Femur (tissue), 1 donor: ENCODE data around the gene MARS1.
"Not testable (repeated sequence)": the region's sequence is repeated elsewhere in the genome, so short reads cannot be mapped to it uniquely, and the experiment has no call there.

ENCODE experiments used
- DNase-seq: peaks from one replicate; pipeline ENCODE4 v3.0.0-alpha.2; 2017

Gene MARS1

DNA sequence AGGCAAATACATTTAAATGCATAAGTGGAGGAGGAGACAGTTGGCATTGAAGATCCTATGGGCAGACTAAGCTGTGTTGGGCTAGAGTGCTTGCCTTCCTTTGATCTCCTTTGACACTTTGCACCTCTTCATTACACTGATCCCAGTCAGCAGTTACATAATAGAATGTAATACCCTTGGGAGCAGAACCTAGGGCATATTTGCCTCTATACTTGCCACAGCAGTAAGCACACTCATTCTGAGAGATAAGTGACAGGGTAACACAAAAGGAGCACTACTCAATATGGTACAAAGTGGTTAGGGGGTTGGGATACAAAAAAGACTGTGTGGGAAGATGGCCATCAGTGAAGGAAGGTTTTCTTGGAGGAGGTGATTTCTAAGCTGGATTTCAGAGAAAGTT lies 9.0 kb downstream of the MARS1 start:
- DNase-seq = no peak

DNA sequence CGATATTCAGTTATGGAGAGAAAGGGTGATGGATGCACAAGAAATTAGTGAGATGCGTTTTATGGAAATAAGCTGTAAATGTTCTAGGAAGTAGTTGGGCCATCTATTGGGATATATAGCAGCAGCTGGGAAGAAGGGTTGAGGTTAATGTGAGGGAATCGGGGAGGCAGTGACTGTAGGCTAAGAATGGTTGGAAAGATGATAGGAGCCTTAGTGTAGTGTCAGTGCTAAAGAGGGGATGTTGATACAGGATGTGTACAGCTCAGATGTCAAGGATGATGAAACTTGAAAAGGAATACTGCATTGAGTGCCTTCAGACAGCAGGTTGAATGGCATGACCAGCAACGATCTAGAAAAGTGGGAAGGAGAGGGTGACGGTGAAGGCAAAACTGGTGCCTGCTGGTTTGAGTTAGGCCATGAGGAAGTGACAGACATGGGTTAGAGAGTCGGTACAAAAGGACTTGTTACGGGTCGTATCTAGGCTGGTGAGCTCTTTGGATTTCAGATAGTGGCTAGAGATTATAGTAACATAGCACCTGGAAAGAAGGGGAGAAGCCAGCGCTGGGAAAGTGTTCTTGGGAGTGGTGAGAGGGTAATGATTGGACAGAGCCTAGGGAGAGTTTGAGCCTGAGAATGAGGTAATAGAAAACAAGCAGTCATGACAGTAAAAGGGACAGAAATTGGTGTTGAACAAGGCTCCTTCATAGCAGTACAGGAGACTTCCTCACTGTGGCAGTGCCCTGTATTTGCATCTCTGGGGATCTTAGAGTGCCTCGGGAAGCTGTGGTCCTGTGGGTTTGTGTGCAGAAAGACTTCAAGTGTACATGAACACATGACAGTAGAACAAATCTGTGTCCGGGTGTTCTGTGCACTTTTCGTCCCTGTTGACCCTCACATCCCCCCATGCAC lies 9.6 kb downstream of the MARS1 start:
- DNase-seq = no peak

DNA sequence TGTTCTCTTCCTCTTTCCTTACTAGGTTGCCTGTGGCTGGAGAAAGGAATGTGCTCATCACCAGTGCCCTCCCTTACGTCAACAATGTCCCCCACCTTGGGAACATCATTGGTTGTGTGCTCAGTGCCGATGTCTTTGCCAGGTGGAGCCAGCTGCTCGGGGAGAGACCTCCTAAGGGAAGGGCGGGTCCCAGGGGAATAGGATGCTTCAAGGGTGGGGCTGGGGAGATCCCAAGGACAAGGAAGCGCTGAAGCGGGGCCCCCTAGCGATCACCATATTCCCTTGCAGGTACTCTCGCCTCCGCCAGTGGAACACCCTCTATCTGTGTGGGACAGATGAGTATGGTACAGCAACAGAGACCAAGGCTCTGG lies 10.2 kb downstream of the MARS1 start:
- DNase-seq = no peak

DNA sequence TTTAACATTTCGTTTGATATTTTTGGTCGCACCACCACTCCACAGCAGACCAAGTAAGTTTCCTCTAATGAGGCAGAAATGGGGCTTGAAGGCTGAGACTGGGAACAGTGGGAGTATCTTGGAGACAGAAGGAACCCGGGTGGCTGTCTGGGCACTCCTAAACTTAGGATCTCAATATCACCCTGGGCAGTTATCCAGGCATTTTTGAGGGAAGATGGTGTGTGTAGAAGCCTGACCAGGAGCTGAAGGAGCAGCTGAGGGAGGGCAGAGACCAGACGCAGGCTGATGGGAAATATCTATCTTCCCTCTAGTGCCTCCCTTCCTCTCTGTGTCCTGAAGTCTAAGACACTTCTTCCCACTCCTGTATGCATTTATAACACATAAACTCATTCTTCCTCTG lies 10.7 kb downstream of the MARS1 start:
- no peak for DNase-seq

DNA sequence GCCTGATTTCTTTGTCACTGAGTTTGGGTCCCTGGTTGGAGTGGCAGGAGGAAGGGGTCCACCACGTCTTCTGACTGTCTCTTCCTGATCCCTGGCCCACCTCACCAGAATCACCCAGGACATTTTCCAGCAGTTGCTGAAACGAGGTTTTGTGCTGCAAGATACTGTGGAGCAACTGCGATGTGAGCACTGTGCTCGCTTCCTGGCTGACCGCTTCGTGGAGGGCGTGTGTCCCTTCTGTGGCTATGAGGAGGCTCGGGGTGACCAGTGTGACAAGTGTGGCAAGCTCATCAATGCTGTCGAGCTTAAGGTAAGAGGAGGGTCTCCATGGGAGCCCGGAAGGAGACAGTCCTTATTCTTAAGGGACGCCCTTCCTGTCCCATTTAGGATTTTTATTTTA lies 12.3 kb downstream of the MARS1 start:
- no peak for DNase-seq

DNA sequence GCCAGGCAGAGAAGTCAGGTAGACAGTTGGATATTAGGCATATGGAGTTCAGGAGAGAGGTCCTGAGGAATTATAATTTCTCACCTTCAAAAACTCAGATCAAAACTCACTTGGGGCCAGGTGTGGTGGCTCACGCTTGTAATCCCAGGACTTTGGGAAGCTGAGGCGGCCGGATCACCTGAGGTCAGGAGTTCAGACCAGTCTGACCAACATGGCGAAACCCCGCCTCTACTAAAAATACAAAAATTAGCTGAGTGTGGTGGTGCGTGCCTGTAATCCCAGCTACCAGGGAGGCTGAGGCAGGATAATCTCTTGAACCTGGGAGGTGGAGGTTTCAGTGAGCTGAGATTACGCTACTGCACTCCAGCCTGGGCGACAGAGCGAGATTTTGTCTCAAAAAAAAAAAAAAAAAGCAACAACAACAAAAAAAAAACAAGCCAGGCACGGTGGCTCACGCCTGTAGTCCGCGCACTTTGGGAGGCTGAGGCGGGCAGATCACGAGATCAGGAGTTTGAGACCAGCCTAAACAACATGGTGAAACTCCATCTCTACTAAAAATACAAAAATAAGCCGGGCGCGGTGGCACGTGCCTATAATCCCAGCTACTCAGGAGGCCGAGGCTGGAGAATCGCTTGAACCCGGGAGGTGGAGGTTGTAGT lies 14.6 kb downstream of the MARS1 start:
- not testable (repeated sequence) for DNase-seq

DNA sequence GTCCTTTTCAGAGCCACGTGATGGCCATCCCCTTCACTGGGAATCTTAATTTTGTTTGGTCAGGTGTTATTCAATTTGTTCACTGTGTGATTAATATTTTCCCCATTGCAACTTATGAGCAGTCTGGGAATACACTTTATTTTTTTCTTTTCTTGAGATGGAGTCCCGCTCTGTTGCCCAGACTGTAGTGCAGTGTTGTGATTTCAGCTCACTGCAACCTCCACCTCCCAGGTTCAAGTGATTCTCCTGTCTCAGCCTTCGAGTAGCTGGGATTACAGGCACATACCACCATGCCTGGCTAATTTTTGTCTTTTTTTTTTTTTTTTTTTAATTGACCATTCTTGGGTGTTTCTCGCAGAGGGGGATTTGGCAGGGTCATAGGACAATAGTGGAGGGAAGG lies 18.7 kb downstream of the MARS1 start:
- not testable (repeated sequence) for DNase-seq

DNA sequence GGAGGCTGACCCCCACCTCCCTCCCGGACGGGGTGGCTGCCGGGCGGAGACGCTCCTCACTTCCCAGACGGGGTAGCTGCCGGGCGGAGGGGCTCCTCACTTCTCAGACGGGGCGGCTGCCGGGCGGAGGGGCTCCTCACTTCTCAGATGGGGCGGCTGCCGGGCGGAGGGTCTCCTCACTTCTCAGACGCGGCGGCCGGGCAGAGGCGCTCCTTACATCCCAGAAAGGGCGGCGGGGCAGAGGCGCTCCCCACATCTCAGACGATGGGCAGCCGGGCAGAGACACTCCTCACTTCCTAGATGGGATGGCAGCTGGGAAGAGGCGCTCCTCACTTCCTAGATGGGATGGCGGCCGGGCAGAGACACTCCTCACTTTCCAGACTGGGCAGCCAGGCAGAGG lies 19.9 kb downstream of the MARS1 start:
- not testable (repeated sequence) for DNase-seq

DNA sequence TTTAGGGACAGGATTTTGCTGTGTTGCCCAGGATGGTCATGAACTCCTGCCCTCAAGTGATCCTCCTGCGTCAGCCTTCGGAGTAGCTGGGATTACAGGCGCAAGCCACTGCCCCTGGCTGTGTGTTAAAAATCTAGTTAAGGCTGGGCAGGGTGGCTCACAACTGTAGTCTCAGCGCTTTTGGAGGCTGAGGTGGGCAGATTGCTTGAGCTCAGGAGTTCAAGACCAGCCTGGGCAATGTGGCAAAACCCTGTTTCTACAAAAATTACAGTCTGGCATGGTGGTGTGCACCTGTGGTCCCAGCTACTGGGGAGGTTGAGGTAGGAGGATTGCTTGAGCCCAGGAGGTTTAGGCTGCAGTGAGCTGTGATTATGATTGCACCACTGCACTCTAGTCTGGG lies 23.3 kb downstream of the MARS1 start:
- DNase-seq = no peak

DNA sequence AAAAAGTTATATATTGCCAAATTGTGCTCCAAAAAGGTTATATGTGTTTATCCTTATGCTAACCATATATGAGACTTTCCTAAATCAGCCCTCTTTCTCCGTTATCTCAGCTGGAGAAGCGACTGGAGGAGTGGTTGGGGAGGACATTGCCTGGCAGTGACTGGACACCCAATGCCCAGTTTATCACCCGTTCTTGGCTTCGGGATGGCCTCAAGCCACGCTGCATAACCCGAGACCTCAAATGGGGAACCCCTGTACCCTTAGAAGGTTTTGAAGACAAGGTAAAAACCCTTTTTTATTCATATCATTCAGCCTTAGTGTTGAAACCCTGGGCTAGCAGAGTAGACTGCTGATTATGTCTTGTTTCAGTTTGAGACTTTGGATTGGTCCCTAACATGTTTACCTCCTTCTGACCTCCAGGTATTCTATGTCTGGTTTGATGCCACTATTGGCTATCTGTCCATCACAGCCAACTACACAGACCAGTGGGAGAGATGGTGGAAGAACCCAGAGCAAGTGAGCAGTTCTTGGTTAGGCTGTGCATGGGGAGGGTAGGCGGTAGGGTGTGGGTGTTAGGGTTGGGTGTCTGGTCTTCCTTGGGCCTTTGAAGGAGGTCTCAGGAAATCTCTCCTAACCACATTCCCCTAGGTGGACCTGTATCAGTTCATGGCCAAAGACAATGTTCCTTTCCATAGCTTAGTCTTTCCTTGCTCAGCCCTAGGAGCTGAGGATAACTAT lies 23.9 kb downstream of the MARS1 start:
- no peak for DNase-seq

DNA sequence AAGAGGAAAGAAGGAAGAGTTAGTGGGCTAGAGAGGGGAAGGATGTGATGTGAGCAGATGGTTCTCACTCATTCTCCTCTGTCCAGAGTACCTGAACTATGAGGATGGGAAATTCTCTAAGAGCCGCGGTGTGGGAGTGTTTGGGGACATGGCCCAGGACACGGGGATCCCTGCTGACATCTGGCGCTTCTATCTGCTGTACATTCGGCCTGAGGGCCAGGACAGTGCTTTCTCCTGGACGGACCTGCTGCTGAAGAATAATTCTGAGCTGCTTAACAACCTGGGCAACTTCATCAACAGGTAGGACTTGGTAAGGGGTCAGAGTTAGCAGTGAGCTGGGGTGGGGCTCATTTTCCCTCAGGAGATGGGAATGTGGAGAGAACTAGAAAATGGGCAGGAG lies 24.8 kb downstream of the MARS1 start:
- DNase-seq = no peak

DNA sequence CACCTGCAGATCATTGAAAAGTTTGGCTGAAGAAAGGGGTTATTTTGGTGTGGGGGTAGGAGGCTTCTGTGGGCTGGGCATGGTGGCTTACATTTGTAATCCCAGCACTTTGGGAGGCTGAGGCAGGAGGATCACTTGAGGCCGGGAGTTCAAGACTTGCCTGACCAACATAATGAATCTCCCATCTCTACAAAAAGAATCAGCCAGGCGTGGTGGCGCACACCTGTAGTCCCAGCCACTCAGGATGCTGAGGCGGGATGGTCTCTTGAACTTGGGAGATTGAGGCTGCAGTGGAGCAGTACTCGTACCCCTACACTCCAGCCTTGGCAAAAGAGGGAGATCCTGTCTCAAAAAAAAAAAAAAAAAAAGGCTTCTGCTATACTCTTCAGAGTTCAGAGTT lies 25.4 kb downstream of the MARS1 start:
- DNase-seq = no peak

DNA sequence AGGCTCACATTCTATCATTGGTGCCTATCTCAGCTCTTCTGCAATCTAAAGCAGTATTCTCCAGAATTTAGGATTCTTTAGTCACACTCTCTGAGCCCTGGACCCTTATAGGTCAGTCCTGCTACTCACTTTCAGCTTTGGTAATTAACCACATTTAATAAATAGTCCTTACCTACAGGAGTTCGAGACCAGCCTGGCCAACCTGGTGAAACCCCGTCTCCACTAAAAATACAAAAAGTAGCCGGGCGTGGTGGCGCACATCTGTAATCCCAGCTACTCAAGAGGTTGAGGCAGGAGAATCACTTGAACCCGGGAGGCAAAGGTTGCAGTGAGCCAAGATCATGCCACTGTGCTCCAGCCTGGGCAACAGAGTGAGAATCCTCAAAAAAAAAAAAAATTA lies 25.8 kb downstream of the MARS1 start:
- not testable (repeated sequence) for DNase-seq

DNA sequence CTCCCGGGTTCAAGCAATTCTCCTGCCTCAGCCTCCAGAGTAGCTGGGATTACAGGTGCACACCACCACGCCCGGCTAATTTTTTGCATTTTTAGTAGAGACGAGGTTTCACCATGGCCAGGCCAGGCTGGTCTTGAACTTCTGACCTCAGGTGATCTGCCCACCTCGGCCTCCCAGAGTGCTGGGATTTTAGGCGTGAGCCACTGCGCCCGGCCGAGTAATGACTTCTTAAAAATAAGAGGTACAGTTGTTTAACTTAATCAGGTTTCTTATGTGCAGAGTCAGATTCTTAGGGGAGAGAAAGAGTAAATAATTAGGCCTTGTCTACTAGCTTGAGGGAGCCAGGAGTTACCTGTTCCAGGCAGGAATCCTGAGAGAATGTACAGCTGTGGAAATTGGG lies 26.4 kb downstream of the MARS1 start:
- DNase-seq = not testable (repeated sequence)

DNA sequence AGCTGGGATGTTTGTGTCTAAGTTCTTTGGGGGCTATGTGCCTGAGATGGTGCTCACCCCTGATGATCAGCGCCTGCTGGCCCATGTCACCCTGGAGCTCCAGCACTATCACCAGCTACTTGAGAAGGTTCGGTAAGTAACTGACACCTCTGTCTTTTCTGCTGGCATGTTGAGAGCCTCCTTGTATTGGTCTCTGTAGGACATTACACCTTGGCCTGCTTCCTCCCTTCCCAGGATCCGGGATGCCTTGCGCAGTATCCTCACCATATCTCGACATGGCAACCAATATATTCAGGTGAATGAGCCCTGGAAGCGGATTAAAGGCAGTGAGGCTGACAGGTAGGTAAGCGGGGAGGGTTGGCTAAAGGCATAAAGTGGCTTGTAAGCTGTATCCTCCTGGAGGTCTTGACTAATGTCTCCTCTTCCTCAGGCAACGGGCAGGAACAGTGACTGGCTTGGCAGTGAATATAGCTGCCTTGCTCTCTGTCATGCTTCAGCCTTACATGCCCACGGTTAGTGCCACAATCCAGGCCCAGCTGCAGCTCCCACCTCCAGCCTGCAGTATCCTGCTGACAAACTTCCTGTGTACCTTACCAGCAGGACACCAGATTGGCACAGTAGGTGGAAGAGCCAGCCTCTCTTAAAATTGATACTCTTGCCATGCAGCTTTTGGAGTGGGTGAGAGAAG lies 27.0 kb downstream of the MARS1 start:
- DNase-seq = no peak

DNA sequence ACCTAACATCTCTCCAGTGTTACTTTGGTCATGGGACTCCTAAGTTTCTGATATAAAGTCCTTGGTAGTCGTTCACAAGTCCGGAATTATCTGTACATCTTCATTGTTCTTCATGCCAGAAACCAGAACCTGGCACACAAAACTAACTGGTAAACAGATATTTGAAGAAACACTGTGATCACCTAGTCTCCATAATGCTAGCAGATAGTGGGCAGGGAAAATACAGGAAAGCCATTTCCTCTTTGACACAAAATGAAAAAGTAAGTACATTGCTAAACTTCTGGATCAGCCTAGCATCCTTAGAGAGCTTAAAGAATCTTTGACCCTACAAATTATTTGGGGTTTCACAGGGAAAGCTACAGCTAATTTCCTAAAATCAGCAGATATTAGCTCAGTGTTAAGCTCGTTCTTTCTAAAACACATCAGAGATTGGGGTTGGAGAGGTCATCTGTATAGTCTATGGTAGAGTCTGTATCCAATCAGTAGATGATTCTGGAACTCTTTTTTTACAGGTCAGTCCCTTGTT lies 27.6 kb downstream of the MARS1 start:
- DNase-seq = no peak

DNA sequence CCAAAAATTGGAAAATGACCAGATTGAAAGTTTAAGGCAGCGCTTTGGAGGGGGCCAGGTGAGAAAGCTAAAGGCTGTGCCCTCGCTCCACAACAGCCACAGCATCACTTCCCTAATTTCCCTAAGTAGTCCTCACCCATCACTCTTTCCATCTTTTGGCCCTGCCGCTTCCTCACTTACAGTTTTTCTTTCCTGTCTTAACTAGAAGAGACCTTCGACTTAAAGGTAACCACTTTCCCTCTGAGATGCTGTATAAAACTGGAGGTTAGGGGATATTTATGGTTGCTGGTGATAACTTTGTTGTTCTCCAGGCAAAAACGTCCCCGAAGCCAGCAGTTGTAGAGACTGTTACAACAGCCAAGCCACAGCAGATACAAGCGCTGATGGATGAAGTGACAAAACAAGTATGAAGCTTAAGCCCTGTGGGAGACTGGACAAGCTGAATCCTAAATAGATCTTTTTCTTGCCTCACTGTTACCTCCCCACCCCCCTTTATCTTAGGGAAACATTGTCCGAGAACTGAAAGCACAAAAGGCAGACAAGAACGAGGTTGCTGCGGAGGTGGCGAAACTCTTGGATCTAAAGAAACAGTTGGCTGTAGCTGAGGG lies 28.2 kb downstream of the MARS1 start:
- no peak for DNase-seq

DNA sequence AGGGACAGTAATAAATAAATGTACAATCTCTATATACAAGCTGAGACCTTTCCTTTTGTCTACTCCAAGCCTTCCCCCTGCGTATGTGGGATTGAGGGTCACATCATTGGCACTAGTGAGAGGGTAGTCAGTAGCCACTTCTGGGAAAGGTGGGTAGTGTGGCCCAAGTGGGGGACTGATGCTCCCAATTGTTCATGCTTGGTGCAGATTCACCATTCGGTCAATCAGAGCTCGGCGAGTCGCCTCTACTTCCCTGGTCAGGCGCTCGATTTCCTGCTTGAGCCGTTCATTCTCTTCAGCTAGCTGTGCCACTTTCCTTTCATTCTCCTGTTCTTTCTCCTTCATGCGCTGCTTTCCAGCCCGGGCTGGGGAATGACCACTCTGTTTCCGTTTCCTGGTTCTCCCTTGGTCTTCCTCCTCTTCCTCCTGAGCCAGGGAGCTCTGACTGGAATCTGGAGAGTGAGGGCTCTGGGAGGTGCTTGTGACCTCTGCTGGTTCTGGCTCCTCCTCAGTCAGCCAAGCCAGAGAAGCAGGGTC lies 28.8 kb downstream of the MARS1 start:
- DNase-seq = no peak

DNA sequence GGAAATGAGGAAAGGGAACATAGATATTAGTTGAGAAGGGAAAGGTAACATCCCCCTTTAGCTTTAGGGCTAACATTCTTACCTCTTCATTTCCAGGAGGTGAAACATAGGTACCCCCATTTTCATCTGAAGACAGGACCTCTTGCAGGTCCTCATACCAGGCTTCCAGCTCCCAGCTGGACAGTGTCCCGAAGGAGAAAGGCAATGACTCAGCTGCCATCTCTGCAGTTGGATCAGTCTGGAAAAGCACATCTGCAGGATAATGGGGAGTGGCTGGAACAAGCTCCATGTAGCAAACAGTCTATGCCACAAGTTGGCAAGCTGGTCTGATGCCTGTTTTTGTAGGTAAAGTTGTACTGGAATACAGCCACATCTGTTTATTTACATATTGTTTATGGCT lies 29.3 kb downstream of the MARS1 start:
- no peak for DNase-seq

DNA sequence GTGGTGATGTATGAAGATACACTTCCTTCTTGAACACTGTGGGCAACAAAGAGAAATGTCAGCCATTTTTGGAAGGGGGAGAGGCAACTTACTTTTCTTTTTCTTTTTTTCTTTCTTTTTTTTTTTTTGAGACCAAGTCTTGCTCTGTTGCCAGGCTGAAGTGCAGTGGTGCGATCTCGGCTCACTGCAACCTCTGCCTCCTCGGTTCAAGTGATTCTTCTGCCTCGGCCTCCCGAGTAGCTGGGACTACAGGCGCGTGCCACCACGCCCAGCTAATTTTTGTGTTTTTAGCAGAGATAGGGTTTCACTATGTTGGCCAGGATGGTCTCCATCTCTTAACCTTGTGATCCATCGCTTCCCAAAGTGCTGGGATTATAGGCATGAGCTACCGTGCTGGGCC lies 29.9 kb downstream of the MARS1 start:
- DNase-seq = not testable (repeated sequence)

DNA sequence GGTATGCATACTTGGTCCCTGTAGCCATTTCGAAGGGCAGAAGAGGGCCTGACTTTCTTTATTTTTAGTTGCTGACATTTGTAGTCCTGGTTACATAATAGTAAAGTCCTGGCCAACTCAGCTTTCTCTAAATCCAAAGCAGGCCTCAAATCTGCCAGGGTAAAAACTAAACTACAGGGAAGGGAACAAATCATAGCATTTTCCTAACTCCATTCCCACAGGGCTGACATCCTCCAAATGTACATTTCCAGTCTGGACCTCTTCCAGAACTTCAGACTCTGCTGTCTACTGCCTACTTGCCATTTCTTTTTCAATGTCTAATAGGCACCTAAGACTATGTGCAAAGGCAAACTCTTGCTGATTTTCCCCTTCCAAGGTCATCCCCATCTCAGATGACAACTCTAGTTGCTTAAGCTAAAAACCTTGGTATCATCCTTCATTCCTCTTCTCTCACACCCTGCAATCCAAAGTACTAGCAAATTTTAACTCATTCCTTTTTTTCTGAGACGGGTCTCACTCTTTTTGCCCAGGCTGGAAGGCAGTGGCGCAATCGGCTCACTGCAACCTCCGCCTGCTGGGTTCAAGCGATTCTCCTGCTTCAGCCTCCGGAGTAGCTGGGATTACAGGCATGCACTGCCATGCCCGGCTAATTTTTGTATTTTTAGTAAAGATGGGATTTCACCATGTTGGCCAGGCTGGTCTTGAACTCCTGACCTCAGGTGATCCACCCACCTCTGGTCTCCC lies 30.5 kb downstream of the MARS1 start:
- DNase-seq = no peak
